Measurements from ENCODE around the gene CTSH. TPM values are rescaled to one million over a fixed set of nuclear protein-coding genes. Genes with fewer than 3 reads are reported as not detected.

CTSH gene
- total and polyA plus RNA-seq, 7 donors, result 37.4 to 274 (median 96.7) TPM

DNA sequence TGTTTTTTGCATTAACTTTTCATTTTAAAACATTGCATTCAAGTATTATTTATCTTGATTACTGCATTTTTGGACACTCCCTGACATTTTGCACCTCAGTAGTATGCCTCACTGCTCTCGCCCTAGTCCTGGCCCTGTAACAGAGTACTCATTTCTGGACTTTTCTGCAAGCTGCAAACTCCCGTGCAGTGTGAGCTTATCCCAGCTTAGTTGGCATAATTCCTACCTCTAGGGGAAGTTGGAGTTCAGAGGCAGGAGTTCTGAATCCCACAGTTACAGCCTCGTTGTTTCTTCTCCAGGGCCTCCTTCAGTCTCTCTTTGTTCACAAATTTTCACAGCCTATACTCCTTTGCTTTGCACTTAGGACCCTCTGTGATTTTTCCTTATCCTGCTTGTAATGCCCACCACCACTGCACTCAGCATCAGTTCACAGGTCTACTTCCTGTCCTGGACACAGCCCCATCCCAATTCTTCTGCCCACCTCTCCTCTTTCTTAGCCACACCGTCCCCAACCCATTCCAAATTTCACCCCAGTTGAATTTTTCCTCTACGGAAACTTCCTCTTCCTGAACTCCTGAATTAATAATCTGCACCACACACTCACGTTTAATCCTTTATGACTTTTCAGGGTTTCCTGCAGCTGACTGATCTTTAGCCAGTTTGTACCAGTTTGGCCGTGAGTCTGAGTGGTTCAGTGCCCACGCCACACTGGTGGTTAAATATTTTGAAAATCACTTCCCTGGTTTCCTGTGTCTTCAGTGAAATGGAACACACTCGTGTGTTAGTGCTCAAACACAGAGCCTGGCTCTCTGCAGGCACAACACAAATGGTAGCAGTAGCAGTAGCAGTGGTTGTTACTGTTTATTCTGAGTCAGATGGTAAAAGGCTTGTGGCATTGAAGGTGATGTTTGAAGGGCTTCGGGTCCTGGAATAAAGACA lies 6.3 kb upstream of the CTSH start:
- no peak for DNase-seq
- WGBS, 2 donors, result 24 to 39% methylated on average over 10 of the region's 10 CpGs
- no peak for TF ChIP-seq EP300 (IDR thresholded peaks at IDR 0.05)
- TF ChIP-seq CTCF (IDR thresholded peaks at IDR 0.05), result no peak
- TF ChIP-seq POLR2A (IDR thresholded peaks at IDR 0.05), result no peak
- no peak for TF ChIP-seq POLR2AphosphoS5 (IDR thresholded peaks at IDR 0.05)
- H3K36me3 ChIP-seq, result no peaks in the 10 kb centered on the region
- intact Hi-C loops (cut with DNase I), result no loop called here
- no peaks in the 10 kb centered on the region for H3K4me1 ChIP-seq
- peak overlapping the region in 1 of 4 donors; percentile 1 for H3K27ac ChIP-seq
- no peaks in the 10 kb centered on the region for H3K27me3 ChIP-seq
- no peak overlapping the region for H3K4me3 ChIP-seq
- H3K9me3 ChIP-seq, result no peaks in the 10 kb centered on the region

DNA sequence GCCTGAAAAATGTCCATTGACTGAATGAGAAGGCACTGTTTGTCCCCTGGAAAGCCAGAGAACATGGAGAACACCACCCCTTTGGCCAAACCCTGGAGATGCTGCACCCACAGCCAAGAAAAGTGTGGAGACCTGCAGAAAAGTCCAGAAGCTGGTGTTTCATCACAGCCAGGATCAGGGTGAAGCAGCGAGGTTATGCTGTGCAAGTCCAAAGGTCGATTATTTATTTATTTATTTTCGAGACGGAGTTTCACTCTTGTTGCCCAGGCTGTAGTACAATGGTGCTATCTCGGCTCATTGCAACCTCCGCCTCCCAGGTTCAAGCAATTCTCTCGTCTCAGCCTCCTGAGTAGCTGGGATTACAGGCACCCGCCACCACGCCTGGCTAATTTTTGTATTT lies 5.5 kb upstream of the CTSH start:
- intact Hi-C loops (cut with DNase I), result no loop called here
- no peaks in the 10 kb centered on the region for H3K27me3 ChIP-seq
- no peak for DNase-seq
- no peak overlapping the region for H3K27ac ChIP-seq
- H3K36me3 ChIP-seq, result no peaks in the 10 kb centered on the region
- peaks cover 0 to under 1% (median 0%) of the 10 kb centered on the region in 4 donors for H3K4me1 ChIP-seq
- H3K9me3 ChIP-seq, result no peaks in the 10 kb centered on the region
- no peak for TF ChIP-seq POLR2A (IDR thresholded peaks at IDR 0.05)
- no peak for TF ChIP-seq CTCF (IDR thresholded peaks at IDR 0.05)
- no peak for TF ChIP-seq POLR2AphosphoS5 (IDR thresholded peaks at IDR 0.05)
- no peak for TF ChIP-seq EP300 (IDR thresholded peaks at IDR 0.05)
- WGBS, 2 donors, result 36 to 88% methylated on average over 9 of the region's 9 CpGs
- no peak overlapping the region for H3K4me3 ChIP-seq

DNA sequence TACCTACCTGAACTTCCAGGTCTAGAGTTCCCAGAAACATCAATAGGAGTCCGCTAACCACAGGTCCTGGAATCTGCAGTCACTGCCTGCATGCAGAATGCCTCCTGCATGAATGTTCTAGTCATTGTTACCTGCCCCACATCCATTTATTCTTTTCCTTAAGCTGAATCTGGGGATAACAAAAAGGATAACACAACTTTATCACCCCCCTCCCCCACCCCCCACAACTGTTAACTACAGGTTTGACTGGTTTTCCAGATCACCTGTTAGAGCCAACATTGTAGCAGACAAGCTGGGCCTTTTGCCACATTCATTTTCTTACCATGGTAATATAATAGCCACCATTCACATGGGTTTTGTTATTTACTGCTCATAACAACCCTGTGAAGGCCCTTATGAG lies 4.6 kb upstream of the CTSH start:
- Histone ChIP-seq H3K27me3 (no peaks in the 10 kb centered on the region), H3K4me3 (no peak overlapping the region), H3K27ac (no peak overlapping the region), H3K9me3 (no peaks in the 10 kb centered on the region), H3K4me1 (peaks cover 0 to 6% (median 3%) of the 10 kb centered on the region in 4 donors), H3K36me3 (no peaks in the 10 kb centered on the region)
- intact Hi-C loops (cut with DNase I), result loop anchor here (5.0 kb wide), 1 partner anchor 43 kb away; no protein-coding TSS in a partner anchor
- TF ChIP-seq POLR2AphosphoS5 (IDR thresholded peaks at IDR 0.05), result no peak
- no peak for TF ChIP-seq CTCF (IDR thresholded peaks at IDR 0.05)
- TF ChIP-seq EP300 (IDR thresholded peaks at IDR 0.05), result no peak
- no peak for TF ChIP-seq POLR2A (IDR thresholded peaks at IDR 0.05)
- WGBS, 2 donors, result 1 to 46% methylated on average over 1 of the region's 1 CpG
- no peak for DNase-seq

GRCh38 chr15:78947506-78947905 lies 2.7 kb upstream of the CTSH start:
- H3K36me3 ChIP-seq, result no peaks in the 10 kb centered on the region
- H3K27me3 ChIP-seq, result no peaks in the 10 kb centered on the region
- WGBS, 2 donors, result 96% methylated on average over 5 of the region's 5 CpGs
- H3K27ac ChIP-seq, result no peak overlapping the region
- peaks cover 0 to 14% (median 13%) of the 10 kb centered on the region in 4 donors for H3K4me1 ChIP-seq
- intact Hi-C loops (cut with DNase I), result loop anchor here (5.0 kb wide), 1 partner anchor 45 kb away; no protein-coding TSS in a partner anchor
- no peak for DNase-seq
- TF ChIP-seq CTCF (IDR thresholded peaks at IDR 0.05) (no peak), POLR2AphosphoS5 (IDR thresholded peaks at IDR 0.05) (no peak), EP300 (IDR thresholded peaks at IDR 0.05) (no peak), POLR2A (IDR thresholded peaks at IDR 0.05) (no peak)
- H3K9me3 ChIP-seq, result no peaks in the 10 kb centered on the region
- no peak overlapping the region for H3K4me3 ChIP-seq

All from sigmoid colon (tissue), 7 donors.